HG03060 (cell line): ENCODE data around the gene CYTH2.
"Not testable (repeated sequence)": the region's sequence is repeated elsewhere in the genome, so short reads cannot be mapped to it uniquely, and the experiment has no call there.

Experiments
- ATAC-seq: cut with Tn5 transposase; IDR thresholded peaks from one replicate; pipeline ENCODE4 v1.9.1; 2021; ENCODE audit warnings: low read depth, moderate number of reproducible peaks; ENCODE audit not compliant: unreplicated experiment

CYTH2 gene

GRCh38 chr19:48510421-48511268 is 41.5 kb downstream of the CYTH2 start:
- ATAC-seq: no peak

DNA sequence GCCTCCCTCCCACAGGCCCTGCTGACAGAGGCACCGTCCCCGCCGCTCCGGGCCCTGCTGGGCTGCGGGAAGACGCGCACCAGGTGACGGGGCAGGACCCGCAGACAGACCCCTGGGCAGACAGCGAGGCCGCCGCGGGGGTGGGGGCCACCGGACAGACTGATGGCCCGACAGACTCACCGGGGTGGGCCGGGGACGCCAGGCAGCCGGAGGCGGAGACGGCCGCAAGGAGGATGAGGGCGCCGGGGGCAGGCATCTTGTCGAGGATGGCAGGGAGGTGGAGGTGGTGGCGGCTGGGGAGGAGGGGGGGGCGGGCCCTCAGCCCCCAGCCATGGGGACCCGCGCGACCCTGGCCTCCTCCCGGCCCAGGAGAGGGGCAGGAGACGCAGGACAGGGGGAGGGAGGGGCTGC is 42.2 kb downstream of the CYTH2 start:
- no peak for ATAC-seq

DNA sequence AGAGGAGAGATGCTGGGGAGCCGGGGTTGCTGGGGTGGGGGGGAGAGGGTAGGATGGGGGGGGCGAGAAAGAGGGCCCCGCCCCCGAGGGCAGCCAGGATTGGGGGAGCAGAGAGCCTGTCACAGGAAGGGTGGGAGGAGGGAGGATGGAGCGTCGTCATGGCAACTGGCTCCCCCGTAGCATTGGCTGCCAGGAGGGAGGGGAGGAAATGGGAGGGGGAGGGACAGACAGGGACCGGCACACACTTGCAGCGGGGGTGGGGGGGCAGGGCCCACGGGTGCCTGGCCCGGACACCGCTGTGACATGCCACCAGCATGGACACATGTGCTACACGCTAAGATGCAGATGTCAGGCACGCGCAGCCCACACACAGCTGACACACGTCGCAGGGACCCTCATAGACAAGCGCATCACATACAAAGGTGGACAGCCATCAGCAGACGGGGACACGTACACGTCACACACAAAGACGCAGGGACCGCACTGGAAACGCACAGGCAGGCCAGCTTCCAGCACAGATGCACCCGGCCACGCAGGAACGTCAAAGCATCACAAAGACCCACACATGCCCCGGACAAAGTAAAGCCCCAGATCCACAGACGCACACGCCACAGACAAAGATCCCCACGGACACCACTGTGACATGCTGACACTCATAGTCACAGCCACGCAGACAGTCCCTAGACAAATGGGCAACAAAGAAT is 42.8 kb downstream of the CYTH2 start, which contains the start of gene LMTK3:
TSS of gene LMTK3 (minus strand) at position 36 of the 704 bp plus-strand sequence. CDS start 259 bp downstream, outside the sequence.
- no peak for ATAC-seq

- no peak for ATAC-seq
These were observed 43.5 kb downstream of the CYTH2 start for GRCh38 chr19:48512504-48513288.

DNA sequence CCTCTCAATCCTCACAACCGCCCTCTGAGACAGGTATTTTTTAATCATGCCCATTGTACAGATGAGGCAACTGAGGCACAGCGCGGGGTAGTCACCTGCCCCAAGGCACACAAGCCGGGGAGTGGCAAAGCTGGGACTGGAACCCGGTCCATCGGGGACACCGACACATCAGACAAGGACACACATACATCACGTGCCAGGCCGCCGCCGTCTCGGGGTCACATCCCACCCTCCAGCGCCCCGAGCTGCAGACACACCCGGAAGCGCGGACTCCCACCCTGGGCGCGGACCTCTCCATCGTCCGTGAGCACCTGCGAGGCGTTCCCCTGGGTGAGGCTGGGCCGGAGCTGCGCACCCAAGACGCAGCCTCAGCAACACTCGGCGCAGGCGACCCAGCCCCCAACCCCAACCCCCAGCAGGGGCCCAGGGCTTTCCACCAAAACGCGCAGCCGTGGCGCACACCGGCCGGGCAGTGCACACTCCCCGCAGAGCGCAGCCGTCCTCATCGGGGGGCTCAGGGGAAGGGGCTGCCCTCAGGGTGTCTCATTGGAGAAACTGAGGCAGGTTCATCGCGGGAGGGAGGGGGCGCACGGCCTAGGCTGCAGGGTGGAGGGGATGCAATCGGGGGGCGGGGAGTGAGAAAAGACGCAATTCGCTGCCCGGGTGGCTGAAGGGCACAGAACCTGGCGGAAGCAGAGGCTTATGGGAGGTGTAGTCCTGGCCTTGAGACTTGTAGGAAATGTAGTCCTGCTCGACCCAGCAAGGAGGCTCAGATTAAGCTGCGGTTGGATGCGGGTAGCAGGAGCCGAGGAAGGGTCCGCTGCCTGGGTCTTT is 44.3 kb downstream of the CYTH2 start:
- ATAC-seq: no peak

- ATAC-seq: no peak
These were observed 44.9 kb downstream of the CYTH2 start for GRCh38 chr19:48514123-48514458.

GRCh38 chr19:48516536-48516935 is 47.4 kb downstream of the CYTH2 start:
- ATAC-seq: no peak

DNA sequence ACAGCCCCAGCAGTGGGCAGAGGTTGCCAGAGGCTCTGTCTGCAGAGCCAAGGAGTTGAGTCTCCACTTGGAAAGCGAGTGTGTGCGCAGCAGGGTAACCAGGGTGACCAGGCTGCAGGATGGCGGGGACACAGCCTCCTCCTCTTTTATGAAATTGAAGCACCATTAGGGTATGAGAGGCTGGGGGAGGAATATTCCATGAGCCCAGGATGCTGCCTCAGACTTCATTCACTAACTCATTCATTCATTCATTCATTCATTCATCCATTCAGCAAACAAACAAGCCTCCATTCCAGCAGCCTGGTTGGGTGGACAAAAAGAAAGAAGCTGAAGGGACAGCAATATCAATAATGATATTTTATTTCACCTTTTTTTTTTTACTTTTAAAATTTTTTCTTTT is 49.0 kb downstream of the CYTH2 start:
- ATAC-seq: no peak

GRCh38 chr19:48519426-48519825 is 50.3 kb downstream of the CYTH2 start:
- not testable (repeated sequence) for ATAC-seq

DNA sequence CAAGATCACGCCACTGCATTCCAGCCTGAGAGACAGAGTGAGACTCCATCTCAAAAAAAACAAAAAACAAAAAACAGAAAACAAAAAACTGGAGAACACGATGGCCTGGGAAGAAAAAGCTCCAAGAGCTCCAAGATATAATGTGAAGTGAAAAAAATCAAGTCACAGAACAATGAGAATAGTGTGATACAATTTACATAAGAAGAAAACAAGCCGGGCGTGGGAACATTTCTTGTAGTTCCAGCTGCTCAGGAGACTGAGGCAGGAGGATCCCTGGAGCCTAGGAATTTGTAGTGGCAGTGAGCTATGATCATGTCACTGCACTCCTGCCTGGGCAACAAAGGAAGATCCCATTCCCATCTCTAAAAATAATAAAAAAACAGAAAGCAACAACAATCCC is 51.0 kb downstream of the CYTH2 start:
- ATAC-seq: no peak

DNA sequence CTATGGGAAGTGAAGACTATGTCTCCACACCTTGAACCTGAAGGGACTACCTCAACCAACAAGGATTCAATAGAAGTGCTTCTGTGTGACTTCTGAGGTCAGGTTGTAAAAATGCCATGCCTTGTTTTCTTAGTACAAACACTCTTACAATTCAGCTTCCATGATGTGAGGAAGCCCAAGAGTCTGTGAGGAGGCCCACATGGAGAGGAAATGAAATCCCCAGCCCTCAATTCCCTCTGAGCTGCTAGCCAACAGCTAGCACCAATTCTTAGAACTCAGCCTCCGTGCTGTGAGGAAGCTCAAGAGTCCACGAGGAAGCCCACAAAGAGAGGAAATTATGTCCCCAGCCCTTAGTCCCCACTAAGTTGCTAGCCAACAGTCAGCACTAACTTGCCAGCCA is 55.1 kb downstream of the CYTH2 start:
- ATAC-seq: no peak

GRCh38 chr19:48524732-48525131 is 55.6 kb downstream of the CYTH2 start:
- ATAC-seq: no peak

GRCh38 chr19:48529156-48529555 is 60.0 kb downstream of the CYTH2 start:
- ATAC-seq: no peak

DNA sequence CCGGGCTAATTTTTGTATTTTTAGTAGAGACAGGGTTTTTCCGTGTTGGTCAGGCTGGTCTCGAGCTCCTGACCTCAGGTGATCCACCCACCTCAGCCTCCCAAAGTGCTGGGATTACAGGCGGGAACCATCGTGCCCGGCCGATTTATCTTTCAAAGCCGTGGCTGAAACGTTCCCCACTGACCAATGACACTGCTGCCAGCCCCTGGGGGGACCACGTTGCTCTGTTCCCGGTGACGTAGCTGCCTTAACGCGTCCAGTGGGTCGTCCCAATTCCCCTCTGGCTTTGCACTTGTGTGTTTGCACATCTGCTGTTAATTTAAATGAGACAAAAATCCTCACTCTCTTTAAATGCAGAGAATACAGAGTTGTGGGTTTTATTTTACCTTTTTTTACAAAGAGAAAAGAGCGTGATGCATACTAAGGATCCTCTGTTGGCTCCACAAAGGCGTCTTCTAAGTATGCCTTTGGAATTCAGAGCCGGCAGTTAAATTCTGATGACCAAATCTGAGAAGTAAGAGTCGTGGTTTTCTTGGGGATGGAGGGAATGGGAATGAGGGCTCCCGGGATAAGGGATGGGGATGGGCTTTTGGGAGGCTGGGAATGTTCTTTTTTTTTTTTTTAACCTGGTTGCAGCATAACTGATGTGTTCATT is 61.0 kb downstream of the CYTH2 start:
- no peak for ATAC-seq

GRCh38 chr19:48530770-48531169 is 61.6 kb downstream of the CYTH2 start:
- ATAC-seq: no peak
